SK-N-SH (cell line): ENCODE data around the gene ACYP2.

Experiments used
- CHD2 ChIP-seq: fragments of 150-350 bp; IDR thresholded peaks from 2 replicates; pipeline ENCODE4 v1.6.1; 2018; ENCODE audit warnings: low read length; ENCODE audit not compliant: partially characterized antibody
- CTCF ChIP-seq: fragments of 200-600 bp; sonication (generic); IDR thresholded peaks from 2 replicates; pipeline ENCODE4 v1.6.1; 2017; ENCODE audit warnings: antibody characterized with exemption, mild to moderate bottlenecking, moderate library complexity
- EP300 ChIP-seq, 2 experiments: IDR thresholded peaks; 2 replicates each; pipeline versions ENCODE4 v1.4.0 to v1.6.1; 2012; ENCODE audit warnings: borderline replicate concordance in 1 of 2, low read depth in 1 of 2, low read length in 1 of 2
- EZH2phosphoT487 ChIP-seq: fragments of 200-600 bp; sonication (generic); IDR thresholded peaks from 2 replicates; pipeline ENCODE4 v1.6.1; 2017; ENCODE audit warnings: low read depth, mixed run types, mild to moderate bottlenecking, antibody characterized with exemption, moderate library complexity, borderline replicate concordance
- POLR2AphosphoS5 ChIP-seq: IDR thresholded peaks from 2 replicates; pipeline ENCODE4 v1.6.1; 2012; ENCODE audit warnings: low read depth, low read length
- RAD21 ChIP-seq: IDR thresholded peaks from 2 replicates; pipeline ENCODE4 v1.6.1; 2012; ENCODE audit warnings: mild to moderate bottlenecking, low read length
- RCOR1 ChIP-seq: fragments of 150-350 bp; IDR thresholded peaks from 2 replicates; pipeline ENCODE4 v1.6.1; 2017; ENCODE audit warnings: antibody characterized with exemption, low read length
- SIN3A ChIP-seq: IDR thresholded peaks from 2 replicates; pipeline ENCODE4 v1.6.1; 2012; ENCODE audit warnings: low read depth, mild to moderate bottlenecking, low read length, moderate library complexity, borderline replicate concordance
- TAF1 ChIP-seq: IDR thresholded peaks from 2 replicates; pipeline ENCODE4 v1.6.1; 2012; ENCODE audit warnings: low read depth, mild to moderate bottlenecking, low read length, moderate library complexity, borderline replicate concordance
- YY1 ChIP-seq: IDR thresholded peaks from 2 replicates; pipeline ENCODE4 v1.4.0; 2012; ENCODE audit warnings: low read depth, mild to moderate bottlenecking

GRCh38 chr2:54107455-54107764 lies 8.0 kb upstream of the ACYP2 start:
- TF ChIP-seq TAF1: no peak
- no peak for TF ChIP-seq CTCF
- no peak for TF ChIP-seq EZH2phosphoT487
- TF ChIP-seq POLR2AphosphoS5: no peak
- no peak for TF ChIP-seq CHD2
- TF ChIP-seq SIN3A: no peak
- TF ChIP-seq RCOR1: no peak
- no peak for TF ChIP-seq YY1
- TF ChIP-seq RAD21: no peak
- no peak for TF ChIP-seq EP300 (IDR thresholded peaks at IDR 0.05; ENCODE audit: borderline replicate concordance in 1 of 2, low read depth in 1 of 2, low read length in 1 of 2)
